ENCODE data around the gene ZNF827.

Gene ZNF827

GRCh38 chr4:145931403-145931802, 7.2 kb downstream of the ZNF827 start:
- no peak for DNase-seq

- no peak for DNase-seq
These were observed 8.0 kb downstream of the ZNF827 start for GRCh38 chr4:145930592-145930991.

- DNase-seq, result no peak
These were observed 9.0 kb downstream of the ZNF827 start for GRCh38 chr4:145929415-145930178.

DNA sequence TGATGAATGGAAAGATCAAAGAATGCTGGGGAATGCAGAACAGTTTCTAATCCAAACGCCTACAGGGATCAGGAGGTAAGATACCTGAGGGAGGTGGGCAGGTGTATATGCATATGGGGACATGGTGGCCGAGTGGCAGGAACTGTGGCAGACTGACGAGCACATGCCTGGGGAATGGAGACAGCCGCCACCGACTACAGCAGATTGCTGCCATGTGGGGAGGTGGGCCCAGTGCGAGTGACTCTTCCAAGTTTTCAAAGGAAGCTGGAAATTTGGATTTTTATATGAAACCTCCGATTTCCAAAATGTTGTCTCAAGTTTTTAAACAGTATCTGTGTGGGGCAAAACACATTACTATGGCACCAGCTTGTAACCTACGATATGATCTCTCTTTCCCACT, 9.9 kb downstream of the ZNF827 start:
- no peak for DNase-seq

GRCh38 chr4:145927030-145927429, 11.6 kb downstream of the ZNF827 start:
- no peak for DNase-seq

GRCh38 chr4:145921231-145921630, 17.4 kb downstream of the ZNF827 start:
- DNase-seq, result no peak

DNA sequence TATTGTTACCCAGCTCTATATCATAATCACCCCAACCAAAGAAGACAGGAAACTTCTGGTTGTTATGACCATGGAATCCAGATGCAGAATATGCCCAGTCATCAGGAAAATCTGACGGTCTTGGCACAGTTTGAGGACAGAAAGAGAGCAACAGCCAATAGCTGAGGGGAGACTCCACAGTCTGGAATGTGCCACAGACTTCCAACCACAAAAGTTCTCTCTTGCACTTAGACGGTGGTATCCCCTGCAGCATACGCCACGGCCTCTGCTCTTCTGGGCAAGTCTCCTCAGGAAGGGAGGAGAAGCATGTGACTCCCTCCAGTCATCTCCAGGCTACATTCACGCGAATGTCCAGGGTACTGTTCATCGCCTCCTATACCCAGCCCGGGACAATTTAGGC, 18.4 kb downstream of the ZNF827 start:
- DNase-seq, result no peak

- DNase-seq, result no peak
These were observed 26.2 kb downstream of the ZNF827 start for GRCh38 chr4:145912376-145912775.

GRCh38 chr4:145909773-145910172, 28.9 kb downstream of the ZNF827 start:
- no peak for DNase-seq

DNA sequence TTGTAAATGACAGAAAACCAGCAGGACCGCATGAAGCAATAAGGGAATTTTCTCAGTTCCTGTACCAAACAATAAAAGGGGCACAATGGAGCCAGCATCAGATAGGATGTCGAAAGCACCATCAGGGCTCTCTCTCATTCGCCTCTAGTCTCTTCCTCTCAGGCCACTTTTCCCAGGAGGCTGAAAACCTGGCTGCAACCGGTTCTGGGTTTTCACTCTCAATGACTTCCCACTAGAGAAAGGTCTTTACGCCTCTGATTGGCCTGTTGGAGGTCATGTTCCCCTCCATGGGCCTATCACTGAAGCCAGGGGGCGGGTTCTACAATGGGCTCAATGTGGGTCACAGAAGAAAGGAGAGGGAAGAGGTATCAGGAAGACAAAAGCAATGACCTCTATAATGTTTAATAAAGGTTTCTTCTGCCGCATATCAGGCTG, 29.3 kb downstream of the ZNF827 start:
- no peak for DNase-seq

- no peak for DNase-seq
These were observed 30.8 kb downstream of the ZNF827 start for GRCh38 chr4:145907812-145908211.

DNA sequence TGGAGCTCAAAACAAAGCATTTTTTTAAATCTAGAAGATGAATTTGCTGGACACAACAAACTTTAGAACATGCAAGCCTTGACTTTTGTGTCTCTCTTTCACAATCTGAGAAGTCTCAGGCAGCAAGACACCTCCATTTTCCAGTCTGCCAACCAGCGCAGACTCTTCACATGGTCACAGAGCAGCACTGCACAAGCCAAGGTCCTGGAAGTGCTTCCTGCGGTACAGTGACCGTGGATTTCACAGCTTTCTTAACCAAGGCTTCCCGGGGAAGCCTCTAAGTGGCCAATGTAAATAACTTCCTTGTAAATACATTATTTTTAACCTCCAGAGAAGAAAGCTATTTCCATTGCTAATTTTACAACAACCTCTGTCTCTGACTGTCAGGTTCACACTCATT, 31.2 kb downstream of the ZNF827 start:
- no peak for DNase-seq

DNA sequence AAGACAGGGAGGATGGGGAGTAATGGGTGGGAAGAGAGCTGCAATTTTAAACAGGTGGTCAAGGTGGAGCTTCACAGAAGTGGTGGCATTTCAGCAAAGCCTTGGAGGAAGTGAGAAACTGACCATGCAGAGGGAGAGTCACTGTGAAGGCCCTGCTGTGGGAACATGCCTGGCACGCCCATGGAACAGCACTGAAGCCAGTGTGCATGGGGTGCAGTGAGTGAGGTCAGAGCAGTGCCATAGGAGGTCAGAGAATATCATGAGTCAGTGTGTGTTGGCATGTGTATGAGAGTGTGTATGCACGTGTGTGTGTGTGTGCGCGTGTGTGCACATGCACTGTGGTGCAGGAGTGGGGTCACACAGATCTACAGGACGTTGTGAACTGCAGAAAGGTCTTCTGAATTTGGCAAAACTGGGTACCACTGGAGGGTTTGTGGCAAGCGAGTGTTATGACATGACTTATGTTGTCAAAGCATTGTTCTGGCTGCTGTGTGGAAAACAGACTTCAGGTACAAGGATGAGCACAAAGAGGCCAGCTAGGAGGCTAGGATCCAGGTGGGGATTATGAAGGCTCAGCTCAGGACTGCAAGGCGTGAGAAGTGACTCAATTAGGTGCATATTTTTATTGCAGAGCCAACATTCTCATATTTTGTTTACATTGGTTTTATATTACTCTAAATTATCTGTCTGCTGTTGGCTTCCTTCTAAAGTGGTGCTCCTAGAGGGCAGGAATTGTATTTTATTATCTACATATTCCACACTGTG, 34.0 kb downstream of the ZNF827 start:
- no peak for DNase-seq

GRCh38 chr4:145902522-145902921, 36.1 kb downstream of the ZNF827 start:
- no peak for DNase-seq

DNA sequence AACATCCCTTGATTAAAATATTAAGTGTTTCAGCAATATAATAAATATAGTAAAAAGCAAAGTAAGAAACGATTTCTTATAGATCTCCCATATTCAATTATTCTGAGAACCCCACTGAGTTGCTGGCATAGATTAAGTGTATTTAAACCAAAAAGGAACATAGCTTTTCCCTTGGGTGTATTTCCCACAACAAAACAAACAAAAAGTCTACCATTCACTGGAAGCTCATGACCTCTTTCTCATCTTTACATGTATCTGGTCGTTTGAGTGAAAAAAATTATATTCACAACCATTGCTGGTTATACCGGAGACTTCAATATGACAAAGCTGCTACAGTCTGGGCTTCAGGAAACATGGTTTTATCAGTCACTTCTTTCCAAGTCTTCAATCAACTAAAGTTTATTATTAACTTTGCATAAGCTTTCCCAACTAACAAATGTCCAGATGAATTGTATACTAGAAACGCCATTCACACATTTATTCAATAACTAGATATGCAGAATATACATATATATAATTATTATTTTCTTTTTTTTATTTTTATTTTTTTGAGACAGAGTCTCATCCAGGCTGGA, 38.6 kb downstream of the ZNF827 start:
- no peak for DNase-seq

- no peak for DNase-seq
These were observed 39.6 kb downstream of the ZNF827 start for GRCh38 chr4:145898926-145899531.

DNA sequence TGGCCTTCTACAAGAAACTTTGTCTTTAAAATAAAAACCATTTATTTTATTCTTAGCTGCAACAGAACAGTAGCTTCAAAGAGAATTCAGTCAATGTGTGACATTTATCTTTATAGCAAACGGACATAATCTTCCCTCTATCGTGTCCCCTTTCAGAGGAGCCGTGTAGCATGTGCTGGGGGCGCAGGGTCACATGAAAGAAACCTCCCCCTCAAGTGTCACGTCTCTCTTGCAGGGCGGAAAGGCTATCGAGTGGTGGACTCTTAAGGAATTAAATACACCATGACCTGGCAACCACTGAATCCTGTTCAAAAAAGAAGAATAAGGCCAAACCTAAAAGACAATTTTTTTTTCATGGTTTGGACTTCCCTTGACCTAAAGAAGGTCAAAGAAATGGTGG, 40.2 kb downstream of the ZNF827 start:
- DNase-seq, result no peak

- DNase-seq, result no peak
These were observed 43.6 kb downstream of the ZNF827 start for GRCh38 chr4:145895056-145895455.

- no peak for DNase-seq
These were observed 46.7 kb downstream of the ZNF827 start for GRCh38 chr4:145891958-145892357.

DNA sequence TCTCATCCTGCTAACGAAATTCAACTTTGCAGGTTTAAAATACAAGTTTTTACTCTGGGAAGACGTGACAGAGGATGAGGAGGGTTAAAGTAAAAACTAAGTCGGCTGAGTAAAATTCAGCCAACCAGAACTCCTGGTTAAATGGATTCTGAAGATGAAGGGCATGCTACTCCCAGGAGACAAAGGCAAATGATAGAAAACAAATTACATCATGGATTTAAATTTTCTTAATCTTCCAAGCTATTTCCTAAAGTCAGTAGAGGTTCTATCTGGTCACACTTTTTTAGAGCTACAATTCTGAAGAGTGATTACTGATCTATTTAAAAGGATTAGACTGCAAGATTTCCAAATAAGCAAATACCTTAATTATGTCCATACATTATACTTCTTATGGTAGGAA, 47.9 kb downstream of the ZNF827 start:
- DNase-seq, result no peak

- DNase-seq, result no peak
These were observed 50.2 kb downstream of the ZNF827 start for GRCh38 chr4:145888393-145888792.

GRCh38 chr4:145887241-145887991, 51.2 kb downstream of the ZNF827 start:
- DNase-seq, result no peak

- no peak for DNase-seq
These were observed 51.8 kb downstream of the ZNF827 start for GRCh38 chr4:145886871-145887240.

All from SHP77 (cell line).